NCI-H510A treated with DMSO at 0.1 percent for 48 hours (cell line): ENCODE results near the gene WWOX.

Source experiments
- DNase-seq: peaks from one replicate; lab custom pipeline; 2025; lab: John Stamatoyannopoulos, UW

Gene WWOX

DNA sequence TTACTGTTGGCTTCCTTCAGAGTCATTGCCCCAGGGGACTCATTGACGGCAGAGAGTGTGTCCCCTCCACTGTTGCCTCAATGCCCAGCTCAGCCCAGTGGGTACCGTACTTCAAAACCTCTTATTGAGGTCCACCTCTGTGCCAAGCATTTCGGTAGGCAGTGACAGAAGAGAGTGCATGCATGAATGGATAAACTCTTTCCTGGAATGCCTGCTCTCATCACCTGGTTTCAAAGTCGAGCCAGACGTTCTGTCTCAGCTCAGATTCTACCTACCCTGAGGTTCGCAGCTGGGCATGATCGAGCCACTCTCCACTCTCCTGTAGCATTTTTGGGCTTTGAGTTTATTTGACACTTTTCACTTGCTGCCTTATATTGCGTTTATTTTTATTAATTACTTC lies 854.1 kb downstream of the WWOX start:
- DNase-seq = no peak

DNA sequence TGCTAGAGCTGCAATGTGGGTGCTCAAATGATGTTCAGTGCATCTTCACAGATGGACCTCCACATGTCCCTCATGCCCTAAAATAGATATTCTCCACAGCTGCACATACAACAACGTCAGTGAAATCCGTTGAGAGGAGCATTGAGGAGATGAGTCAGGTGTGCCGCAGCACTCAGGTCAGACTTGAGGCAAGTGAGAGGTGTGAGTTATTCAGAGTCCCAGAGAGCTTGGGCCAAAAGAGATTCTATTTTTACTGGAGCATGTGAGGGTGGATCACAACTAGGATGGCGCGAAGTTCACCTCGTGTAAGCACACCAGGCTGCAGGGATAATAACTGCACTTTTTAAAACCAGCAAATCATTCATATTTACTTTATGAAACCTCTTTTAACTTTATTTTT lies 855.8 kb downstream of the WWOX start:
- no peak for DNase-seq

- no peak for DNase-seq
Measured at GRCh38 chr16:78956859-78957258, 857.4 kb downstream of the WWOX start.

DNA sequence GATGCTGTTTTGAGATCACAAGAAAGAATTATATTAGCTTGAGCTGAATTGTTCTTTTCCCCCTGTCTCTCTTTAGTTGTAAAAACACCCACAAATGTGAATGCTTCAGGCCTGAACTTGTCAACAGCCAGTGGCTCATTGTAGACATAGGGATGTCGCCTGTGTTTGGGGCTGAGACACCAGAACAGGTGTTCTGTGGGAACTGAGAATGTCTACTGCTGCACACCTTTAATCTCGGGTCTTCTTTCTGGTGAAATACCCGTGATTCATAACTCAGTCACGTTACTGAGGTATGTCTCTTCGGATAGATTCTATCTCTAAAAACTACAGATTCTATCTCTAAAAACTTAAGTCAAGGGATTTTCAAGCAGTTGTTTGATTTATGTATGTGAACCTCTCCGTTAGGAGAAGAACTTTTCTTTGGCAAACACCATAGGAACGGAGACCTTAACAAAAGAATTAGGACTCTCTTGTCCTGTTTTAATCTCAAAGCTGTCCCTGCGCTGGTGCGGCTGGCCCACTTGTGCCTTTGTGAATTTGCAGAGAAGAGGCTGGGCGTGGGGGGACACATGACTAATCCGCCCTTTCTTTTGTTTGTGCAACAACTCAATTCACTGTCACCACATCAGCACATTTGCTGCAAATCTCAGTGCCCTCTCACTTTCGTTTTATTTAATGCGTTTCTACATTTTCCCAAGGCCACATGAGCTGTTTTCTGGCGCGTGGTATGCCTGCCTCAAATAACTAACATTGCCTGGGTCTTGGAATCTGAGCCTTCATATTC lies 858.1 kb downstream of the WWOX start:
- no peak for DNase-seq

GRCh38 chr16:78961464-78961863 lies 862.0 kb downstream of the WWOX start:
- no peak for DNase-seq

DNA sequence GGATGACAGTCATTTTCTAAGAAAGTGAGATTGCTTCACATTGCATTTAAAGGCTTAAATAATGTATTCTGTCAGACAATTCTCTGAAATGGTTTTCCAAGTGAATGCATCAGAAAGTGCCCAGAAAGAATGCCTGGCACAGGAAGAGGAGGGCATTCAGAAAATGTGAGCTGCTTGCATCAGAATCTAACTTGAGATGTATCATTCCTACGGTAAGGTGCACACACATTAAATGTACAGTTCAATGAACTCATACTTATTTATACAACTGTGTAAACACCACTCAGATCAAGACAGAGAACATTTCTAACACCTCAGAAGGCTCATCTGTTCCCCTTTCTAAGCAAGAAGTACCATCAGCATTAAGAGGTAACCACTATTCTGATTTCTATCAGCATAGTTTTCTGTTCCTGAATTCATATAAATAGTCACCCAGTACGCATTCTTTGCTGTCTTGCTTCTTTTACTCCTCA lies 863.0 kb downstream of the WWOX start:
- DNase-seq = peak; percentile 10

DNA sequence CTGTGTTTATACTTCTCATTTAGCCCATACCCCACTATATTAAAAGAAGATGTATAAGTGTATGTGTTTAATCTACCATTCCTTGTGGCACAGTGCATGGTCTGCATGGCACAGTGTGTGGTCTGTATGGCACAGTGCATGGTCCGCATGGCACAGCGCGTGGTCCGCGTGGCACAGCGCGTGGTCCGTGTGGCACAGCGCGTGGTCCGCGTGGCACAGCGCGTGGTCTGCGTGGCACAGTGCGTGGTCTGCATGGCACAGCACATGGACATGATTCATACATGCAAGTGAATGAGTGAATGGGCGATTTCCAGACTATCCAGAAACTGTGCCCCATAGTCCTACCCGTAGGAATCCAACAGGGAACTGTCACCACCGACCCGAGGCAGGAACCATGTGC lies 868.5 kb downstream of the WWOX start:
- no peak for DNase-seq

DNA sequence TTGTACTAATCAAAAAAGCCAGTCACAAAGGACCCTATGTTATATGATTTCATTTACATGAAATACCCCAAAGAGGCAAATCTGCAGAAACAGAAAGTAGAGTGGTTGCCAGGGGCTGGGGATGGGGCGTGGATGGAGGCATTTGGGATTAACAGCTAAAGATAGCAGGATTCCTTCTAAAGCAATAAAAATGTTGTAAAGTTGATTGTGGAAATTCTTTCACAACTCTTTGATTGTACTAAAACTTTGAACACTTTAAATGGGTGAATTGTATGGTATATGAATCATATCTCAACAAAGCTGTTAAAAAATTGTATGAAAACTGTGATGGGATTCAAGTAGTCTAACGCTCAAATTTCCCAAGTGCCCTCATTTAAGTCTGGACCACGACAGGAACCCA lies 870.3 kb downstream of the WWOX start:
- no peak for DNase-seq

DNA sequence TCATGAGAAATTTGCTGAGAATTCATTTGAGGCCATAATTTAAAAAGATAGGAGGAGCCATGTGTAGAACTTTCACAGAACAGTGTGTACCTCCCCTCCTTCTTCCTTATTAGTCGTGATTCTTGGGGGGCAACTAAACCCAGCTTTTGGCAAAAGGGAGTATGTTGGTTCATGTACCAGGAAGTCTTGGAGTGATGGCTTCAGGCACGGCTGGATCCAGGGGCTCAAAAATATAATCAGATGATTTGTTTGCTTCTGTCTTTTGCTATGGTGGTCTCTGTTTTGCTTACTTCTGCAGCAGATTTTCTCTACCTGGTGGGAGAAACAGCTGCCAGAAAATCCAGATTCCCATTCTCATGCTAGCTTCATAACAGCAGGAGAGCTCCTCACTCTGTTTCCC lies 871.2 kb downstream of the WWOX start:
- DNase-seq = no peak

- DNase-seq = peak; percentile 49
Measured at GRCh38 chr16:78972006-78972405, 872.6 kb downstream of the WWOX start.

- peak; percentile 44 for DNase-seq
Measured at GRCh38 chr16:78972986-78973385, 873.5 kb downstream of the WWOX start.

GRCh38 chr16:78976212-78976611 lies 876.8 kb downstream of the WWOX start:
- DNase-seq = no peak

GRCh38 chr16:78980825-78981224 lies 881.4 kb downstream of the WWOX start:
- no peak for DNase-seq

DNA sequence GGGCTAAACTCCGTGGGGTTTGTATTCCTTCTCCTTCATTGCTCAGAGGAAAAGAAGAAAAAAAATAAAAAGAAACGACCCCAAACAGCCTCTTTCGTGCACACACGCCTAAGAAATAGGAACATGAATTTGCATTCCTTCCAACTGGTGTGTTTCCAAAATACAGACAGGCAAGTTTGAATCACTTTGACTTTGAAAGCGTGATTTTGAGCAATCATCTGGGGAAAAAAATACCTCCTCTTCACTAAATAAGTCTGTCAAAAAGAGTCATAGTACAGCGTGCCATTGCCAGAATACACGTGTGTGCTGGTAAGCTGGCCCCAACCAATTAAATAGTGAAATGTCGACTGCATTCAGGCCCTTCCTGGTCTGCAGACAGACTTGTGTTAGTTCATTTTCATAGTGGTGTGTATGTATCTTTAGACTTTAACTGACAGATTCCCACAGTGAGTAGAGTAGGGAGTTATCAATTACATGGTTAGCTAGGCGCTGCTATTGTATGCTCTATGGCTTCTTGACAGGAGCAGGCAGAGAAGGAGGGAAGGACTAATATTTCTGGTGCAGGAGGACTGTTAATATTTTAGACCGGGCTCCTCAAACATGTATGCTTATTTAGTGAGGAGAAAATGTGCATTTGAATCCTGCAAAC lies 882.8 kb downstream of the WWOX start:
- DNase-seq = no peak

- no peak for DNase-seq
Measured at GRCh38 chr16:78984324-78984723, 884.9 kb downstream of the WWOX start.

DNA sequence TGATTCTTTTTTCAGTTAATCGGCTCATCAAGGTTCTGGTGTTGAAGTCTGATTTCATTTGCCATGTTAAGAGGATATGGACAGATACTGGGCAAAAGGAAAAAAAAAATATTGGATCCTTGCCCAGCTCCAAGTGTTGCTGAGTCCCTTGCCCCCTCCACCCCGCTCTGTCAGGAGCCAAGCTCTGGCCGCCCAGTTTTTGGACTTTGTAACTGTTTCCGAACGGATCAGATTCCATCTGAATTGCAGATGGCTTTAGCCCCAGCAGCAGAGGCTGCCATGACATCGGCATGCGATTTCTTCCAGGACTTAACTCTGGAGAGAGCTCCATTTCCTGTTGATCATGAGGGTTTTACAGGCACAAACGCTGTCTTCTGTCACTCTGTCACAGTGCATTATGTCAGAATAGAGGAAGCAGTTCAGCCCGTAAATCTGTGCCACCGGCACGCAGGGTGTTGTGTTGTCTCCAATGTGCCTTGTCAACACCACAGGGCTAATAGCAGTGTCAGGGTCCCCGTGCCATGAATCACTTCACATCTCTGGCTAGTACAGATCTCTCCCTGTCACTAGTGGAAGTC lies 885.5 kb downstream of the WWOX start:
- DNase-seq = no peak

DNA sequence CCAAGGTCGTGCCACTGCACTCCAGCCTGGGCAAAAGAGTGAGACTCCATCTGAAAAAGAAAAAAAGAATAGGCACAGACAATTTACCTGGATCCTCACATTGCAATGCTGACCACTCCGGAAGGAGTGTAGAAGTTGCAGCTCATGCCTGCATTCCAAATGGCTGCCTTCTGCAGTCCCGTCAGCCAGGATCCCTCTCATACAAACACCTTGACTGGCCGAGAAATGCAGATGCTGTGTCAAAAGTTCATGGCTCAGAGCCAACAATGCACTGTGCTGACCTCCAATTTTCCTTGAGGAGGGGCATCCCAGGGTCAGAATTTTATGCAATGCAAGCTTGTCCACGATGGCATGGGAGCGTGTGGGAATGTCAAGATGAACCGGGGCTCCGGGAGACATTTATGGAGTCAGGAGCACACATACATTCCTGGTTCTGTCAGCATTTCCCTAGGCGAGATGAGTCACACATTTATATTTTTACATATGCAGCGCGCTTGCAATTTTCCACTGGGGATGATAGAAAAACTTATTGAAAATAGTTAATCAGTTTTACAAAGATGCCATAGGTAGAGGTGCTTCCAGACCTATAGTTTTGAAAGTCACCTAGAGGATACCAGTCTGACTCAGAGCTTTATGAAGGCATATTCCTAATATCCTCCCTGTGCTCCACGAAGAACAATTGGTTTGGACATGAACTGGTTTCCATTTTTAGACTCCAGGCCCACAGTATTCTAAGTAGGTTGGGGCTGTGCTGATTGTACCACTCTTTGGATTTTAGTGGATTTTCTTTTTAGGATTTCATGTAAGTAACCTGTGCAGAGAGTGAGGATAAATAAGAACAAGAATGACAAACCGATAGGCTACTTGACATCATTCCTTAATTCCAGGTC lies 886.5 kb downstream of the WWOX start:
- no peak for DNase-seq

DNA sequence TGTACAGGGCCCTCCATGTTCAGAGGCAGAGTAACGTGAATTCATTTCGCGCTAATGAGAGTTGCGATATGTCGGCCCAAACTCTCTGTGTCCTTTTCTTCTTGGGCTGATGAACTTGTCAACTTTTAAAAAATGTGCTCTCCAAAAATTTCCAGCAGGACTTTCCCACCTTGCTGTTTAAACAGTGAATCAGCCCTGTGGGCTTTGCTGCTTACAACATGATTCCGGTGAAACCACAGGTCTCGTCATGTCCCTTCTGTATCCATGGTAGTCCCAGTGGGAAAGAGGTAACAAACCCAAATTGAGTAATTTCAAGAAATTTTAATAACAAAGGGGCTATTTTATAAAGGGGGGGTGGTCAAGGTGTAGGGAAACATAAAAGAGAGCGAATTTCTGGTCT lies 888.2 kb downstream of the WWOX start:
- DNase-seq = no peak

GRCh38 chr16:78988361-78988969 lies 889.0 kb downstream of the WWOX start:
- no peak for DNase-seq

- no peak for DNase-seq
Measured at GRCh38 chr16:78990309-78990701, 890.9 kb downstream of the WWOX start.

- no peak for DNase-seq
Measured at GRCh38 chr16:78992001-78992400, 892.5 kb downstream of the WWOX start.

- peak; percentile 74 for DNase-seq
Measured at GRCh38 chr16:78993346-78993745, 893.9 kb downstream of the WWOX start.
